B cell (primary cell): ENCODE data around the gene REM2.

ENCODE experiments used
- CTCF ChIP-seq: fragments of 200-600 bp; IDR thresholded peaks from one replicate; pipeline ENCODE4 v1.8.0; 2022; ENCODE audit warnings: antibody characterized with exemption, mild to moderate bottlenecking
- EZH2 ChIP-seq: IDR thresholded peaks from 2 replicates; pipeline ENCODE4 v1.6.1; 2012; ENCODE audit warnings: borderline replicate concordance, low read depth, mild to moderate bottlenecking, moderate library complexity, low read length; ENCODE audit not compliant: insufficient read depth, poor library complexity, severe bottlenecking

- TF ChIP-seq CTCF, result no peak
- TF ChIP-seq EZH2, result no peak
Observed at GRCh38 chr14:22843123-22843925, 39.7 kb upstream of the REM2 start.
